Measurements from ENCODE around the gene TMEM178A. TPM values are rescaled to one million over a fixed set of nuclear protein-coding genes. Genes with fewer than 3 reads are reported as not detected.
"Not testable (repeated sequence)": the region's sequence is repeated elsewhere in the genome, so short reads cannot be mapped to it uniquely, and the experiment has no call there.

TMEM178A gene
- total RNA-seq, 1 experiment from 2014 or later = 0.50 TPM

GRCh38 chr2:39625927-39626270 is 39.8 kb upstream of the TMEM178A start:
- Mint-ChIP-seq H3K27ac (ENCODE audit: unreplicated experiment) (no peak overlapping the region), H3K4me1 (ENCODE audit: low read depth, unreplicated experiment) (no peaks in the 10 kb centered on the region), H3K36me3 (ENCODE audit: insufficient read depth, unreplicated experiment) (no peaks in the 10 kb centered on the region), H3K4me3 (ENCODE audit: low read depth, unreplicated experiment) (no peak overlapping the region), H3K27me3 (ENCODE audit: unreplicated experiment) (no peaks in the 10 kb centered on the region), H3K9me3 (ENCODE audit: low read depth, unreplicated experiment) (no peaks in the 10 kb centered on the region)
- intact Hi-C loops (cut with micrococcal nuclease; ENCODE audit: unreplicated experiment) = no loop called here
- CTCF ChIA-PET = no interaction called here
- TF ChIP-seq CTCF (IDR thresholded peaks at IDR 0.05; ENCODE audit: unreplicated experiment) = no peak
- no TSS peak for BruUV-seq (replicated peaks)
- DNase-seq = no peak

DNA sequence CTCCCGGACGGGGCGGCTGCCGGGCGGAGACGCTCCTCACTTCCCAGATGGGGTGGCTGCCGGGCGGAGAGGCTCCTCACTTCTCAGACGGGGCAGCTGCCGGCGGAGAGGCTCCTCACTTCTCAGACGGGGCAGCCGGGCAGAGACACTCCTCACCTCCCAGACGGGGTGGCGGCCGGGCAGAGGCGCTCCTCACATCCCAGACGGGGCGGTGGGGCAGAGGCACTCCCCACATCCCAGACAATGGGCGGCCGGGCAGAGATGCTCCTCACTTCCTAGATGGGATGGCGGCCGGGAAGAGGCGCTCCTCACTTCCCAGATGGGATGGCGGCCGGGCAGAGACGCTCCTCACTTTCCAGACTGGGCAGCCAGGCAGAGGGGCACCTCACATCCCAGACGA is 37.4 kb upstream of the TMEM178A start:
- H3K36me3 Mint-ChIP-seq (ENCODE audit: insufficient read depth, unreplicated experiment); H3K27me3 Mint-ChIP-seq (ENCODE audit: unreplicated experiment); H3K4me3 Mint-ChIP-seq (ENCODE audit: low read depth, unreplicated experiment); intact Hi-C loops (cut with micrococcal nuclease; ENCODE audit: unreplicated experiment); H3K4me1 Mint-ChIP-seq (ENCODE audit: low read depth, unreplicated experiment); CTCF ChIA-PET; DNase-seq; H3K27ac Mint-ChIP-seq (ENCODE audit: unreplicated experiment); BruUV-seq (replicated peaks); H3K9me3 Mint-ChIP-seq (ENCODE audit: low read depth, unreplicated experiment): not testable (repeated sequence)

DNA sequence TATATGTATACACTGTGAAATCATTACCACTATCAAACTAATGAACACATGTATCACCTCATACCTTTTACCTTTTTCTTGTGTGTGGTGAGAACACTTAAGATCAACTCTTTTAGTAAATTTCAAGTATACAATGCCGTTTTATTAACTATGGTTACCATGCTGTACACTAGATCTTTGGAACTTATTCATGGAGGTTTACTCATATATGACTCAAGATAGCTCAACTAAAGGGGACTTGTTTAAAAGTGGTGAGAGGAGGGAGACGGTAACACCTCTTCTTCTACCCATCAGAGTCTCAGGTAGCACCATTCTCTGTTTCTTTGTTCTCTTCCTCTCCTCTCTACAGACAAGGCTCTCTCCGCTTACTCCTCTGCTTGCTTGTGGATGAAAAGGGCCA is 36.1 kb upstream of the TMEM178A start:
- CTCF ChIA-PET = no interaction called here
- Mint-ChIP-seq H3K4me3 (ENCODE audit: low read depth, unreplicated experiment) (no peak overlapping the region), H3K4me1 (ENCODE audit: low read depth, unreplicated experiment) (no peaks in the 10 kb centered on the region), H3K27ac (ENCODE audit: unreplicated experiment) (no peak overlapping the region), H3K36me3 (ENCODE audit: insufficient read depth, unreplicated experiment) (no peaks in the 10 kb centered on the region), H3K9me3 (ENCODE audit: low read depth, unreplicated experiment) (no peaks in the 10 kb centered on the region), H3K27me3 (ENCODE audit: unreplicated experiment) (no peaks in the 10 kb centered on the region)
- intact Hi-C loops (cut with micrococcal nuclease; ENCODE audit: unreplicated experiment) = no loop called here
- no peak for TF ChIP-seq CTCF (IDR thresholded peaks at IDR 0.05; ENCODE audit: unreplicated experiment)
- no TSS peak for BruUV-seq (replicated peaks)
- DNase-seq = no peak

GRCh38 chr2:39631256-39631655 is 34.5 kb upstream of the TMEM178A start:
- DNase-seq = no peak
- no peaks in the 10 kb centered on the region for H3K4me1 Mint-ChIP-seq (ENCODE audit: low read depth, unreplicated experiment)
- H3K27ac Mint-ChIP-seq (ENCODE audit: unreplicated experiment) = no peak overlapping the region
- H3K27me3 Mint-ChIP-seq (ENCODE audit: unreplicated experiment) = no peaks in the 10 kb centered on the region
- BruUV-seq (replicated peaks) = no TSS peak
- no peak for TF ChIP-seq CTCF (IDR thresholded peaks at IDR 0.05; ENCODE audit: unreplicated experiment)
- H3K9me3 Mint-ChIP-seq (ENCODE audit: low read depth, unreplicated experiment) = no peaks in the 10 kb centered on the region
- no peak overlapping the region for H3K4me3 Mint-ChIP-seq (ENCODE audit: low read depth, unreplicated experiment)
- CTCF ChIA-PET = no interaction called here
- intact Hi-C loops (cut with micrococcal nuclease; ENCODE audit: unreplicated experiment) = no loop called here
- H3K36me3 Mint-ChIP-seq (ENCODE audit: insufficient read depth, unreplicated experiment) = no peaks in the 10 kb centered on the region

DNA sequence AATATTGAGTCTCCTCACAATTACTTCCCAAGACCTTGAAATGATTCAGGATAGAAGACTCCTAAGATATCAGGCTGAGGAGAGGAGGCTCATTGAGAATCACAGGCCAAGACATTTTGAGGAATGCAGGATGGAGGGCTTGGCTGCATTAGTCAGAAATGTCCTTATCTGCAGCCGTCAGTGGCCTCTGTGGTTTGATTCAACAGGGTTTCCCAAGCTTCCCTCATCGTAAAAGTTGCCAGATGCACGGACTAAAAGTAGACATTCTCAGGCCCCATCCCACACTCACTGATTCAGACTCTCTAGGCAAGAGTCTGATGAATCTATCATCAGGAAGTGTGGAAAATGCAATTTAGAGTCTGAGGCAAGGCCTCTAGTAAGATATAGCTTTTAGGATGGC is 34.0 kb upstream of the TMEM178A start:
- TF ChIP-seq CTCF (IDR thresholded peaks at IDR 0.05; ENCODE audit: unreplicated experiment) = no peak

More for the DNA sequence above, 34.0 kb upstream of the TMEM178A start:
- Mint-ChIP-seq H3K27me3 (ENCODE audit: unreplicated experiment) (no peaks in the 10 kb centered on the region), H3K4me1 (ENCODE audit: low read depth, unreplicated experiment) (no peaks in the 10 kb centered on the region), H3K9me3 (ENCODE audit: low read depth, unreplicated experiment) (no peaks in the 10 kb centered on the region), H3K36me3 (ENCODE audit: insufficient read depth, unreplicated experiment) (no peaks in the 10 kb centered on the region), H3K4me3 (ENCODE audit: low read depth, unreplicated experiment) (no peak overlapping the region), H3K27ac (ENCODE audit: unreplicated experiment) (no peak overlapping the region)
- no TSS peak for BruUV-seq (replicated peaks)
- intact Hi-C loops (cut with micrococcal nuclease; ENCODE audit: unreplicated experiment) = no loop called here
- peak; percentile 10 for DNase-seq
- CTCF ChIA-PET = no interaction called here

All from Calu3 (cell line).